GM19452 (cell line): Measurements from ENCODE around the gene PMS1.
"Not testable (repeated sequence)": the region's sequence is repeated elsewhere in the genome, so short reads cannot be mapped to it uniquely, and the experiment has no call there.

Experiments
- ATAC-seq: cut with Tn5 transposase; IDR thresholded peaks from one replicate; pipeline ENCODE4 v1.9.1; 2021; ENCODE audit not compliant: unreplicated experiment

PMS1 gene

GRCh38 chr2:189860161-189860560, 75.9 kb downstream of the PMS1 start:
- no peak for ATAC-seq

GRCh38 chr2:189862751-189863150, 78.5 kb downstream of the PMS1 start:
- no peak for ATAC-seq

GRCh38 chr2:189865826-189866225, 81.6 kb downstream of the PMS1 start:
- ATAC-seq, result no peak

- no peak for ATAC-seq
These were observed 82.0 kb downstream of the PMS1 start for GRCh38 chr2:189866296-189866695.

- no peak for ATAC-seq
These were observed 84.6 kb downstream of the PMS1 start for GRCh38 chr2:189868896-189869295.

GRCh38 chr2:189870381-189871085, 86.3 kb downstream of the PMS1 start:
- no peak for ATAC-seq

- ATAC-seq, result no peak
These were observed 89.4 kb downstream of the PMS1 start for GRCh38 chr2:189873696-189874095.

- ATAC-seq, result peak; percentile 57
These were observed 90.5 kb downstream of the PMS1 start for GRCh38 chr2:189874586-189875320.

GRCh38 chr2:189876271-189876670, 92.0 kb downstream of the PMS1 start:
- no peak for ATAC-seq

- no peak for ATAC-seq
These were observed 95.4 kb downstream of the PMS1 start for GRCh38 chr2:189879716-189880081.

GRCh38 chr2:189880429-189880828, 96.2 kb downstream of the PMS1 start:
- no peak for ATAC-seq

GRCh38 chr2:189880832-189881492, 96.7 kb downstream of the PMS1 start:
- ATAC-seq, result no peak

- no peak for ATAC-seq
These were observed 101.1 kb downstream of the PMS1 start for GRCh38 chr2:189885368-189885767.

GRCh38 chr2:189892546-189893294, 108.5 kb downstream of the PMS1 start:
- ATAC-seq, result not testable (repeated sequence)

GRCh38 chr2:189896809-189897208, 112.6 kb downstream of the PMS1 start:
- ATAC-seq, result no peak

- ATAC-seq, result no peak
These were observed 114.9 kb downstream of the PMS1 start for GRCh38 chr2:189899101-189899500.

- ATAC-seq, result no peak
These were observed 116.5 kb downstream of the PMS1 start for GRCh38 chr2:189900726-189901125.

GRCh38 chr2:189901664-189902063, 117.4 kb downstream of the PMS1 start:
- ATAC-seq, result no peak

GRCh38 chr2:189913821-189914220, 129.6 kb downstream of the PMS1 start:
- ATAC-seq, result no peak

GRCh38 chr2:189916651-189917050, 132.4 kb downstream of the PMS1 start:
- ATAC-seq, result no peak
